Astrocyte (in vitro differentiated cells and primary cell): ENCODE data around the gene DOCK3.

Source experiments
- EZH2 ChIP-seq: IDR thresholded peaks from 2 replicates; pipeline ENCODE4 v1.6.1; 2012; ENCODE audit warnings: mild to moderate bottlenecking, low read length, inconsistent platforms; ENCODE audit not compliant: insufficient read depth
- TF ChIP-seq, protein P1 (sequence below): IDR thresholded peaks from 2 replicates; pipeline ENCODE4 v1.5.1; 2011; ENCODE audit warnings: low read depth, mild to moderate bottlenecking, inconsistent platforms, low read length, moderate library complexity; ENCODE audit not compliant: insufficient read depth

GRCh38 chr3:50986726-50987125 lies 312.0 kb downstream of the DOCK3 start:
- TF ChIP-seq, protein P1, sequence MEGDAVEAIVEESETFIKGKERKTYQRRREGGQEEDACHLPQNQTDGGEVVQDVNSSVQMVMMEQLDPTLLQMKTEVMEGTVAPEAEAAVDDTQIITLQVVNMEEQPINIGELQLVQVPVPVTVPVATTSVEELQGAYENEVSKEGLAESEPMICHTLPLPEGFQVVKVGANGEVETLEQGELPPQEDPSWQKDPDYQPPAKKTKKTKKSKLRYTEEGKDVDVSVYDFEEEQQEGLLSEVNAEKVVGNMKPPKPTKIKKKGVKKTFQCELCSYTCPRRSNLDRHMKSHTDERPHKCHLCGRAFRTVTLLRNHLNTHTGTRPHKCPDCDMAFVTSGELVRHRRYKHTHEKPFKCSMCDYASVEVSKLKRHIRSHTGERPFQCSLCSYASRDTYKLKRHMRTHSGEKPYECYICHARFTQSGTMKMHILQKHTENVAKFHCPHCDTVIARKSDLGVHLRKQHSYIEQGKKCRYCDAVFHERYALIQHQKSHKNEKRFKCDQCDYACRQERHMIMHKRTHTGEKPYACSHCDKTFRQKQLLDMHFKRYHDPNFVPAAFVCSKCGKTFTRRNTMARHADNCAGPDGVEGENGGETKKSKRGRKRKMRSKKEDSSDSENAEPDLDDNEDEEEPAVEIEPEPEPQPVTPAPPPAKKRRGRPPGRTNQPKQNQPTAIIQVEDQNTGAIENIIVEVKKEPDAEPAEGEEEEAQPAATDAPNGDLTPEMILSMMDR = no peak
- no peak for TF ChIP-seq EZH2
